Measurements from ENCODE around the gene SLAIN2.

SLAIN2 gene

DNA sequence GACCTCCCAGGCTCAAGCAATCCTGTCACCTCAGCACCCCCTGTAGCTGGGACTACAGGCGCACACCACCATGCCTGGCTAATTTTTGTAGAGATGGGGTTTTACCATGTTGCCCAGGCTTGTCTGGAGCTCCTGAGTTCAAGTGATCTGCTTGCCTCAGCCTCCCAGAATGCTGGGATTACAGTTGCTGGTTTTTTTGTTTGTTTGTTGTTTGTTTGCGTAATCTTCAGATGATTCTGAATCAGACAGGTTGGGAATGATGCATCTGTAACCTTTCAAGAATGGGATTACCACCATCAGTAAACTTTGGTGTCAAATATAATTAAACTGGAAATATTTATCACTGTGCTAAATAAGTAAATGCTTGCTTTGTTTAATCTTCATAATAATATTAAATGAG lies 79.8 kb downstream of the SLAIN2 start:
- H3K4me3 ChIP-seq (replicated peaks in 1 of 2; ENCODE audit: low read depth in 2 of 2, low read length in 2 of 2) = no peak overlapping the region
- TF ChIP-seq, protein P1, sequence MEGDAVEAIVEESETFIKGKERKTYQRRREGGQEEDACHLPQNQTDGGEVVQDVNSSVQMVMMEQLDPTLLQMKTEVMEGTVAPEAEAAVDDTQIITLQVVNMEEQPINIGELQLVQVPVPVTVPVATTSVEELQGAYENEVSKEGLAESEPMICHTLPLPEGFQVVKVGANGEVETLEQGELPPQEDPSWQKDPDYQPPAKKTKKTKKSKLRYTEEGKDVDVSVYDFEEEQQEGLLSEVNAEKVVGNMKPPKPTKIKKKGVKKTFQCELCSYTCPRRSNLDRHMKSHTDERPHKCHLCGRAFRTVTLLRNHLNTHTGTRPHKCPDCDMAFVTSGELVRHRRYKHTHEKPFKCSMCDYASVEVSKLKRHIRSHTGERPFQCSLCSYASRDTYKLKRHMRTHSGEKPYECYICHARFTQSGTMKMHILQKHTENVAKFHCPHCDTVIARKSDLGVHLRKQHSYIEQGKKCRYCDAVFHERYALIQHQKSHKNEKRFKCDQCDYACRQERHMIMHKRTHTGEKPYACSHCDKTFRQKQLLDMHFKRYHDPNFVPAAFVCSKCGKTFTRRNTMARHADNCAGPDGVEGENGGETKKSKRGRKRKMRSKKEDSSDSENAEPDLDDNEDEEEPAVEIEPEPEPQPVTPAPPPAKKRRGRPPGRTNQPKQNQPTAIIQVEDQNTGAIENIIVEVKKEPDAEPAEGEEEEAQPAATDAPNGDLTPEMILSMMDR (IDR thresholded peaks at IDR 0.05; ENCODE audit: low read depth, low read length) = no peak
- DNase-seq (ENCODE audit: low read depth in 2 of 2) = no peak

DNA sequence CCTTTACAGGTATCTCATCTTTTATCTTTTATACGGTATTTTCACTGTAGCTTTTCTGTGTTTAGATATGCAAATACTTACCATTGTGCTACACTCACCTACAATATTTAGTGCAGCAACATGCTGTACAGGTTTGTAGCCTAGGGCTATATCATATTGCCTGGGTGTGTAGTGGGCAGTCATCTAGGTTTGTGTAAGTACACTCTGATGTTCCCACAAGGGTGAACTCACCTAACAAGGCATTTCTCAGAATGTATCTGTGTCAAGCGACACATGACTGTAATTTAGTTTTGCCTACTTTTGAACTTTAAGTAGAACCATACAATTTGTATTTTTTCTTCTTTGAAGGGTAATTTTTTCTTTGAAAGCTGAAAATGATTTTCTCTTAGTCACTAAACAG lies 87.6 kb downstream of the SLAIN2 start:
- TF ChIP-seq, protein P1 (IDR thresholded peaks at IDR 0.05; ENCODE audit: low read depth, low read length) = no peak
- H3K4me3 ChIP-seq (replicated peaks in 1 of 2; ENCODE audit: low read depth in 2 of 2, low read length in 2 of 2) = no peak overlapping the region
- DNase-seq (ENCODE audit: low read depth in 2 of 2) = no peak

DNA sequence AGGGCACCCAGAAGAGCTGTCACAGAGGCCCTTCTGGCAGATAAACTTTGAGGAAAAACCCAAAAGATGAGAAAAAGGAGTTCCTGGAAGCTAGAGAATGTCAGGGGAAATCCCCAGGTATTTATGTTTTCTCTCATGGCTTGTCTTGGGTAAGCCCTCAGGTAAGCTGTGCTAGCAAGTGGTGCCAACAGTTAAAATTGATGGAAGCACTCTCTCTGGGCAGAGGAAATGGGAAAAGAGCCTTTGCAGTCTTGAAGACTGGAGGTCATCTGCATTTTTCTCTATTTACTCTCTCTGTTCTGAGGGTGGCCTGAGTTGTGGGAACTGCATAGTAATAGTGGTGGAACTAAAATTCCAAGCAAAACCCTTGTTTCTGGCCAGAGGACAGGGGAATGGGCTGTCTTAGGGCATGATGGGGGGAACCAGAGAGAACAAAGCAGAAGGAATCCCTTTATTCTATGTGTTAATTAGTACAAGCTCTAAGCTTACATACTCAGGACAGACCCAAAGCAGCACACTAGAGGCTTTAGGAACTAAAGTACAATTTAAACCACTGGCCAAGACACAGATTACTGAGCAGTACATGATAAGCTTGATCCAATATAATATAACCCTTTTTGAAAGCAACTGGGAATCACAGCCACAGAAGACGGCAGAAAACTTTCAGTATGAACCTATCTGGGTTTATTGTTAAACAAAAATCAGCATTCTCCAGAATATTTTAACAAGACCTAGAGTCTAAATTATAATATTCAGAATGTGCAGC lies 88.6 kb downstream of the SLAIN2 start:
- H3K4me3 ChIP-seq (replicated peaks in 1 of 2; ENCODE audit: low read depth in 2 of 2, low read length in 2 of 2) = no peak overlapping the region
- DNase-seq (ENCODE audit: low read depth in 2 of 2) = peak in 1 of 2 donors; percentile 2
- TF ChIP-seq, protein P1 (IDR thresholded peaks at IDR 0.05; ENCODE audit: low read depth, low read length) = no peak

DNA sequence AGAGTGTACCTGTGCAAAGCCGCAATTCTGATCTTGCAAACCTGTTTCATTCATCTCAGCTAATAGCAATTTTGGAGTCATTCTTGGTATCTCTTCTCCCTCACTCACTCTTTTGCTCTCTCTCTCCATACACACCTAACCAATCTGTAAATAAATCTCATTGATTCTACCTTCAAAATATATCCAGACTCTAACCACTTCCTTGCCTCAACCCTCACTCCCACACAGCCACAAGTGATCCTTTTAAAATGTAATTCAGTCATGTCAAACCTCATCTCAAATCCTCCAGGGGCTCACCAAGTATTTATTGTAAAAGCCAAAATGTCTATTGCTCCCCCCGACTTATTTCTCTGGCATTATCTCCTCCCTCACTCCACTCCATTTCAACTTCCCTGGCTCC lies 90.1 kb downstream of the SLAIN2 start:
- TF ChIP-seq, protein P1 (IDR thresholded peaks at IDR 0.05; ENCODE audit: low read depth, low read length) = no peak
- DNase-seq (ENCODE audit: low read depth in 2 of 2) = no peak

DNA sequence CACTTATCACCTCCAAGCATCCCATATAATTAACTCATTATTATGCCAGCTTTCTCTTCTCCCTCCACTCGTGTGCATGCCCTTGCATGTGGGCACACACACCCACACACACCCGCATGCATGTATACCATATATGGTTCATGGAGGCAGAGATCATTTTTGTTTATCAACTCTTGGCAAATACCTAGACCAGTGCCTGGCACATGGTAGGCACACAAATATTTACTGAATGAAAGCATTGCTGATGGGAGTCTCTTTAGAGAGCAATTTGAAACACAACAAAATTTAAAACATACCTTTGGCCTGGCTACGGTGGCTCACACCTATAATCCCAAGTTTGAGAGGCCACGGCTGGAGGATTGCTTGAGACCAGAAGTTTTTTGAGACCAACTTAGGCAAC lies 90.7 kb downstream of the SLAIN2 start:
- DNase-seq (ENCODE audit: low read depth in 2 of 2) = no peak
- TF ChIP-seq, protein P1 (IDR thresholded peaks at IDR 0.05; ENCODE audit: low read depth, low read length) = no peak

More for the DNA sequence above, 90.1 kb downstream of the SLAIN2 start:
- no peak overlapping the region for H3K4me3 ChIP-seq (replicated peaks in 1 of 2; ENCODE audit: low read depth in 2 of 2, low read length in 2 of 2)

DNA sequence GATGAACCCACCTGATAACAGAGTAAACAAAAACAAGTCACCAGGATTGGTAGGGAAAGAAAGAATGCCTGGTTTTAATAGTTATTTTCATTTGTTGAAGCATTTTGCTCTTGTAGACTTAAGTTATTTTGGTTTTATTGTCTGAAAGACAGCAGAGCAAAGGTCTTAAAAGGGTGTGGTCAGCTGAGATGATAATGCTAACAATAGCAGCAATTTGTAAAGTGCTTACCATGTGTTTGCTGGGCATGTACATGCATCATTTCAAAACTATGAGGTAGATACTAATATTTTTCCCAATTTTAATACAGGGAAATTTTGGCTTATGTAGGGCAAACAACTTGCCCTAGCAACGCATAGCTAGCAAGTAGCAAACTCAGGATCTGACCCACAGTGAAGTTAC lies 95.0 kb downstream of the SLAIN2 start:
- TF ChIP-seq, protein P1 (IDR thresholded peaks at IDR 0.05; ENCODE audit: low read depth, low read length) = no peak
- peak in 1 of 2 donors; percentile 3 for DNase-seq (ENCODE audit: low read depth in 2 of 2)
- no peak overlapping the region for H3K4me3 ChIP-seq (replicated peaks in 1 of 2; ENCODE audit: low read depth in 2 of 2, low read length in 2 of 2)

More for the DNA sequence above, 90.7 kb downstream of the SLAIN2 start:
- H3K4me3 ChIP-seq (replicated peaks in 1 of 2; ENCODE audit: low read depth in 2 of 2, low read length in 2 of 2) = no peak overlapping the region
